GM23338 (cell line): Measurements from ENCODE around the gene ZBTB7C.

Experiments
- CREB1 ChIP-seq: fragments of 250-450 bp; sonication (Bioruptor Pico); IDR thresholded peaks from 2 replicates; pipeline ENCODE4 v1.5.0; 2020; ENCODE audit warnings: low read depth, mild to moderate bottlenecking, moderate library complexity
- CTCF ChIP-seq, 2 experiments: fragments of 200-600 bp in 1 of 2; sonication (generic) in 1 of 2; conservative IDR thresholded peaks; 2 replicates each; pipeline versions ENCODE4 v1.5.1 to v1.6.1; 2016 to 2017; ENCODE audit warnings: antibody characterized with exemption in 2 of 2, low read depth in 2 of 2, mild to moderate bottlenecking in 2 of 2, moderate library complexity in 1 of 2
- ETS1 ChIP-seq: IDR thresholded peaks from 2 replicates; pipeline ENCODE4 v1.6.1; 2016; ENCODE audit warnings: antibody characterized with exemption
- EZH2 ChIP-seq: fragments of 200-600 bp; sonication (generic); IDR thresholded peaks from one replicate; pipeline ENCODE4 v1.8.0; 2017; ENCODE audit warnings: antibody characterized with exemption, mild to moderate bottlenecking, low read depth; ENCODE audit not compliant: unreplicated experiment
- EZH2phosphoT487 ChIP-seq: fragments of 200-600 bp; sonication (generic); IDR thresholded peaks from one replicate; pipeline ENCODE4 v1.8.1; 2018; ENCODE audit warnings: antibody characterized with exemption; ENCODE audit not compliant: unreplicated experiment
- JUNB ChIP-seq: IDR thresholded peaks from one replicate; pipeline ENCODE4 v1.6.1; 2016; ENCODE audit warnings: antibody characterized with exemption; ENCODE audit not compliant: unreplicated experiment
- POLR2AphosphoS5 ChIP-seq: IDR thresholded peaks from 2 replicates; pipeline ENCODE4 v1.6.1; 2016; ENCODE audit warnings: antibody characterized with exemption, low read depth
- REST ChIP-seq: IDR thresholded peaks from one replicate; pipeline ENCODE4 v1.6.1; 2018; ENCODE audit warnings: antibody characterized with exemption; ENCODE audit not compliant: unreplicated experiment
- STAT1 ChIP-seq: IDR thresholded peaks from one replicate; pipeline ENCODE4 v1.6.1; 2016; ENCODE audit warnings: antibody characterized with exemption; ENCODE audit not compliant: unreplicated experiment
- ZNF114 ChIP-seq: fragments of 250-450 bp; sonication (Bioruptor Pico); IDR thresholded peaks from 2 replicates; pipeline ENCODE4 v1.5.0; 2020; ENCODE audit warnings: mild to moderate bottlenecking, moderate library complexity
- ZNF331 ChIP-seq: fragments of 250-450 bp; sonication (Bioruptor Pico); IDR thresholded peaks from 2 replicates; pipeline ENCODE4 v1.5.0; 2020; ENCODE audit warnings: low read depth, mild to moderate bottlenecking, moderate library complexity
- ZNF462 ChIP-seq: fragments of 250-450 bp; sonication (Bioruptor Pico); IDR thresholded peaks from 2 replicates; pipeline ENCODE4 v1.5.0; 2020; ENCODE audit warnings: mild to moderate bottlenecking, moderate library complexity

GRCh38 chr18:48227206-48227605 is 182.0 kb downstream of the ZBTB7C start:
- TF ChIP-seq EZH2 (no peak), CTCF (conservative IDR thresholded peaks at IDR 0.05; ENCODE audit: low read depth in 2 of 2) (no peak), JUNB (no peak), POLR2AphosphoS5 (no peak), REST (no peak), EZH2phosphoT487 (no peak), ETS1 (no peak), ZNF114 (no peak), CREB1 (CRISPR knock-in tag) (no peak), ZNF462 (CRISPR knock-in tag) (no peak), ZNF331 (no peak), STAT1 (no peak)
